Right atrium auricular region (tissue), 2 donors: ENCODE results near the gene ZNF37A. TPM values are rescaled to one million over a fixed set of nuclear protein-coding genes. Genes with fewer than 3 reads are reported as not detected.
"Not testable (repeated sequence)": the region's sequence is repeated elsewhere in the genome, so short reads cannot be mapped to it uniquely, and the experiment has no call there.

Experiments
- DNase-seq: peaks from one replicate; pipeline ENCODE4 v3.0.0-alpha.2; 2019; ENCODE audit warnings: low spot score
- H3K27ac ChIP-seq, 2 donors: fragments of 200-600 bp; sonication (generic); 1 replicate in 1 of 2; 2 replicates in 1 of 2; pipeline ENCODE4 v1.5.1; 2016 to 2019
- H3K27me3 ChIP-seq, 2 donors: fragments of 200-600 bp; sonication (generic); one replicate each; pipeline versions ENCODE4 v1.5.1 to v1.6.0; 2017 to 2019
- H3K36me3 ChIP-seq: fragments of 200-600 bp; sonication (generic); one replicate; pipeline ENCODE4 v1.5.1; 2016
- H3K4me1 ChIP-seq, 2 donors: fragments of 200-600 bp; sonication (generic); one replicate each; pipeline versions ENCODE4 v1.5.1 to v1.6.0; 2017 to 2019
- H3K4me3 ChIP-seq, 2 donors: fragments of 200-600 bp; sonication (generic); 1 replicate in 1 of 2; 2 replicates in 1 of 2; pipeline ENCODE4 v1.5.1; 2017 to 2019; ENCODE audit warnings: mild to moderate bottlenecking in 1 of 2, moderate library complexity in 1 of 2
- H3K9me3 ChIP-seq, 2 donors: fragments of 200-600 bp; sonication (generic); one replicate each; pipeline ENCODE4 v1.5.1; 2019
- total RNA-seq, 2 donors: library from RNA; depleted of rRNA; stranded (reverse); fragments of >200 nt; gene quantifications; one replicate each; pipeline ENCODE4 v1.1.0, GENCODE V29; 2016
- TF ChIP-seq, protein P1 (sequence below), 2 donors: fragments of 200-600 bp; sonication (generic); IDR thresholded peaks; one replicate each; pipeline ENCODE4 v1.5.1; 2019; ENCODE audit warnings: antibody characterized with exemption in 2 of 2

Gene ZNF37A
- total RNA-seq, 2 donors from 2014 or later: 6.2 to 9.1 TPM

DNA sequence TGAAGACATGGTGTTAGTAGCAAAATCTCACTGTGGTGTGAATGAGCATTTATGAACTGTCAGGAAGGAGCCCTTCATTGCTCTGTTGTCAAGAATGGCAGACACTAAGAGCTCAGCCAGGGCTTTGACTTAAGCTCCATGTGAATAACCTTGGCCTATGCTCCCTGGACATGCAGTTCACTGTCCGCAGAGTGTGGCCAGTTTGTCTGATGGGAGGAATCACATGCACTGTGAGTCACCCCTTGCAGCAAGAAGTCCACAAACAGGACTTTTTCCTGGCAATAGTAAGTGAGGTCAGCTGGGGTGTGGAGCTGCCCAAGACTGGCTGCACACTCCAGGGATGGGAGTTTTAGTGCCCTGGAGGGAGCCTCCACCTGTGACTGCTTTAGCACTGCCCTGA, 49.5 kb downstream of the ZNF37A start:
- Histone ChIP-seq H3K36me3 (no peaks in the 10 kb centered on the region), H3K9me3 (no peaks in the 10 kb centered on the region), H3K27me3 (no peaks in the 10 kb centered on the region), H3K4me1 (no peaks in the 10 kb centered on the region), H3K4me3 (no peak overlapping the region), H3K27ac (no peak overlapping the region)
- no peak for DNase-seq
- TF ChIP-seq, protein P1, sequence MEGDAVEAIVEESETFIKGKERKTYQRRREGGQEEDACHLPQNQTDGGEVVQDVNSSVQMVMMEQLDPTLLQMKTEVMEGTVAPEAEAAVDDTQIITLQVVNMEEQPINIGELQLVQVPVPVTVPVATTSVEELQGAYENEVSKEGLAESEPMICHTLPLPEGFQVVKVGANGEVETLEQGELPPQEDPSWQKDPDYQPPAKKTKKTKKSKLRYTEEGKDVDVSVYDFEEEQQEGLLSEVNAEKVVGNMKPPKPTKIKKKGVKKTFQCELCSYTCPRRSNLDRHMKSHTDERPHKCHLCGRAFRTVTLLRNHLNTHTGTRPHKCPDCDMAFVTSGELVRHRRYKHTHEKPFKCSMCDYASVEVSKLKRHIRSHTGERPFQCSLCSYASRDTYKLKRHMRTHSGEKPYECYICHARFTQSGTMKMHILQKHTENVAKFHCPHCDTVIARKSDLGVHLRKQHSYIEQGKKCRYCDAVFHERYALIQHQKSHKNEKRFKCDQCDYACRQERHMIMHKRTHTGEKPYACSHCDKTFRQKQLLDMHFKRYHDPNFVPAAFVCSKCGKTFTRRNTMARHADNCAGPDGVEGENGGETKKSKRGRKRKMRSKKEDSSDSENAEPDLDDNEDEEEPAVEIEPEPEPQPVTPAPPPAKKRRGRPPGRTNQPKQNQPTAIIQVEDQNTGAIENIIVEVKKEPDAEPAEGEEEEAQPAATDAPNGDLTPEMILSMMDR (IDR thresholded peaks at IDR 0.05): no peak

DNA sequence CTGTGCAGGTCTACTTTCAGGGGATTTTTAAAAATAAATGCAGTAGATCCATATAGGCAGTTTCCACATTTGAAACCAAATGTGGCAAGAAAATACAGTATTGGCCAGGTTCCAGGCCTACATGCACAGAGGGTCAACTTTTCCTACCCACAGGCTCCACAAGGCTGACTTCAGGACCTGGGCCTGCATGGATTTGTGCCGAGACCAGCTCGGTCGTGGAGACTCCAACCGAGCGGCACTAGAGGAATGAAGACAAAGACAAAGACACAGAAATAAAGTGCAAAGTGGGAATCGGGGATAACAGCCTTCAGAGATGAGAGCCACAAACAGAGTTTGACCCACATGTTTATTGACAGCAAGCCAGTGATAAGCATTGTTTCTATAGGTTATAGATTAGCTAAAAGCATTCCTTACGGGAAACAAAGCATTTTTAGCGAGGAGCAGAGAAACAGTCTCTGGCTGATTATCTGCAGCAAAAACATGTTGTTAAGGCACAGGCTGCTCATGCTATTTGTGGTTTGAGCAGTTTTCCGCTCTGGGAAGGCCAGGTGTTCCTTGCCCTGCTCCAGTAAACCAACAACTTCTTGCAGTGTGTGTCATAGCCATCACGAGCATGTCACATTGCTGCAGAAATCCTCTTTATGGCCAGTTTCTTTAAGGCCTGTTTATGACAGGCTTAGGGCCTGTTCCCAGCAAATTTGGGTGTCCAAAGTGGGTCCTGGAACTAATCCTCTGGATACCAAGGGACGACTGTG, 52.6 kb downstream of the ZNF37A start:
- Histone ChIP-seq H3K36me3 (no peaks in the 10 kb centered on the region), H3K27ac (no peak overlapping the region), H3K4me3 (no peak overlapping the region), H3K9me3 (no peaks in the 10 kb centered on the region), H3K27me3 (no peaks in the 10 kb centered on the region), H3K4me1 (no peaks in the 10 kb centered on the region)
- no peak for DNase-seq
- TF ChIP-seq, protein P1 (IDR thresholded peaks at IDR 0.05): no peak

DNA sequence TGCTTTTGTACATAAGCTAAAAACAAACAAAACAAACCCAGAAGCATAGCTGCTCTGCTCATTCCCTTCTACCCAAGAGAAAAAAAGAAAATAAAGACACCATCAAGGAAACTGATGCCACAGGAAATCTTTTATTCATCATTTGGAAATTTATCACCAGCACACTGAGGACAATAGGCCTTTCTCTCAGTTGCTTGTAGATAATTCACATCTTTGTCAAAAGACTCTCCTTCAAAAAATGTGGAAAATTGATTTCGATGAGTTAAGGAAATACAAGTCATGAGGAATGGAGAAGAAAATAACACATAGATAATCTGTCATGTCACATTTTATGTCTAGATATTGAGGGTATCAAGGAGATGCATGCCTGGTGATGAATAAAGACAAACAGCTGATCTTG, 53.5 kb downstream of the ZNF37A start:
- H3K4me3 ChIP-seq: no peak overlapping the region
- DNase-seq: no peak
- no peaks in the 10 kb centered on the region for H3K36me3 ChIP-seq
- no peaks in the 10 kb centered on the region for H3K4me1 ChIP-seq
- TF ChIP-seq, protein P1 (IDR thresholded peaks at IDR 0.05): no peak
- no peaks in the 10 kb centered on the region for H3K27me3 ChIP-seq
- no peak overlapping the region for H3K27ac ChIP-seq
- no peaks in the 10 kb centered on the region for H3K9me3 ChIP-seq

DNA sequence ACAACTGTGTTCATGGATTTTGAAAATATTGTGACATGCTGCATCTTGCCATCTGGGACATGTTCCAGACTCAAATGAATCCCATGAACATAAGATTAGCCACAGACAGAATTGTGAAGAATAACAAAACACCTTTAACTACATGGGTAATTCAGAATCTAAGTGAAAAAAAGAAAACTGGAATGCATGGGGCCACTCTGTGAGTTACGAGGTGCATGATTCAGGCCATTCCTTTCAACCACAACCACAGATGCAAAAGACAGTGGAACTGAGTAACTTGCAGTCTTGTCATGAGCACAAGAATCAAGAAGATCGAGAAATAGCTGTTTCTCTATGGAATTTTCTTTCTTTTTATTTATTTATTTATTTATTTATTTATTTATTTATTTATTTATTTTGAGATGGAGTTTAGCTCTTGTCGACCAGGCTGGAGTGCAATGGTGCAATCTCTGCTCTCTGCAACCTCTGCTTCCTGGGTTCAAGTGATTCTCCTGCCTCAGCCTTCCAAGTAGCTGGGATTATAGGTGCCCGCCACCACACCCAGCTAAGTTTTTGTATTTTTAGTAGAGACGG, 56.8 kb downstream of the ZNF37A start:
- H3K9me3 ChIP-seq, H3K4me3 ChIP-seq, H3K36me3 ChIP-seq, H3K27me3 ChIP-seq, DNase-seq, H3K27ac ChIP-seq, H3K4me1 ChIP-seq: not testable (repeated sequence)

DNA sequence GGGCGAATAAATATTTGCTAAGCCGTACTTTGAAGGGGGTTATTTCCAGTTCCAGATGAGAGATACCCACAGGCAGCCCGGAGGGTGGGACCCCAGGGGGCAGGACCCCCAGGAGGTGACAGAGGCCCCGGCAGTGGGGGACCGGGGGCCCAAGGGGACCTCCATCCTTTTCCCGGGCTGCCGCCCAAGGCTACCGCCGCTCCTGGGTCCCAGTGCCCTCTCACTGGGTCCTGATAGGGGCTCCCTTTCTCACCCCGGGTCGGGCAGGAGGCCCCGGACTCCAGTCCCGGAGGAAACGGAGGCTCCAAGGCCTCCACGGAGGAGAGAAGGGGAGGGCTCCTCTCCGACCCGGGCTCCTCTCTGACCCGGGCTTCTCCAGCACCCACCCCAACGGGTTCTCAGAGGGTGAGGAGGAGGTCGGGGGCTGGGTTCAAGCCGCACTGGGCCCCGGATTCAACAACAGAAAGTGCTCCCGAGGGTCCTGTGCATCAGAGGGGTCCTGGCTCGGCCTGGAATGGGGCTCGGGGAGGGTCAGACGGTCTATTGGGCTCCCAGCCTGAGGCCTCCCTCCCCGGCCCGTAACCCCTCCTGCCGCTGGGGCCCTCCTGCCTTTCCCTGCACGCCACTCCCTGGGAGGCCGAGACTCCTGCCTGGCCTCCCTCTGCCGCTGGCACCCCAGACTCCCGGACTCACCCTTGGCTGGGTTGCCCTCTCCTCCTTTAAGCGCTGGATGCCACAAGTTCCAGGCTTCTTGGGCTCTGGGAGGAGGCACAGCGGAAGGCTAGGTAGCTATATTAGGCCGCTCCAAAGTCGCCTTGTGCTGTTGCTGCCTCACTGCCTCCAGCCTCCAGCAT, 62.5 kb downstream of the ZNF37A start:
- no peaks in the 10 kb centered on the region for H3K27me3 ChIP-seq
- TF ChIP-seq, protein P1 (IDR thresholded peaks at IDR 0.05): no peak
- no peaks in the 10 kb centered on the region for H3K4me1 ChIP-seq
- H3K27ac ChIP-seq: no peak overlapping the region
- peaks cover 0 to 15% of the 10 kb centered on the region in 2 donors for H3K9me3 ChIP-seq
- no peaks in the 10 kb centered on the region for H3K36me3 ChIP-seq
- no peak for DNase-seq
- no peak overlapping the region for H3K4me3 ChIP-seq

DNA sequence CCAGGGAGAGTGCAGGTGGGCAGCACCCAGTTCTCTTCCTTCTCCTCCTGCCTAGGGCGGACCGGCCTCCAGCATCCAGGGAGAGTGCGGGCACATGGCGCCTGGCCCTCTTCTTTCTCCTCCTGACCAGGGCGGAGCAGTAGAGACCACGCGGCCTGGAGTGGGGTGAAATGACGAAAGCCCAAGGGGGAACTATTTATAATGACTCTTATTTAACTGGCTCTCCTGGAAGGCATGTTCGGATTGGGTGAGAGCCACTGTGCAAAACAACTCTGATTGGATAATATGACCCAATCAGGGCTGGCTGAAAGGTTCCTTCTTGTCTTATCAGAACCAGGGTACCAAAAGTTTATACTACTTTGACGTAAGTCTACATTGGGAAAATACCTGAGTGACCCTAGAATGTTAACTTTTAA, 63.1 kb downstream of the ZNF37A start:
- Histone ChIP-seq H3K4me3 (no peak overlapping the region), H3K36me3 (no peaks in the 10 kb centered on the region), H3K4me1 (no peaks in the 10 kb centered on the region), H3K27ac (no peak overlapping the region), H3K27me3 (no peaks in the 10 kb centered on the region), H3K9me3 (peaks cover 0 to 15% of the 10 kb centered on the region in 2 donors)
- DNase-seq: no peak
- TF ChIP-seq, protein P1 (IDR thresholded peaks at IDR 0.05): no peak
